Ovary (tissue), 9 donors: ENCODE data around the gene ARPP19. TPM values are rescaled to one million over a fixed set of nuclear protein-coding genes. Genes with fewer than 3 reads are reported as not detected.
"Not testable (repeated sequence)": the region's sequence is repeated elsewhere in the genome, so short reads cannot be mapped to it uniquely, and the experiment has no call there.

Experiments
- DNase-seq, 5 donors: peaks; one replicate each; pipeline ENCODE4 v3.0.0-alpha.2; 2019 to 2020
- H3K27ac ChIP-seq, 2 donors: fragments of 200-600 bp; one replicate each; pipeline versions ENCODE4 v1.5.1 to v1.8.0; 2019 to 2022
- H3K27me3 ChIP-seq: fragments of 200-600 bp; one replicate; pipeline ENCODE4 v1.8.0; 2022
- H3K36me3 ChIP-seq: fragments of 200-600 bp; sonication (generic); one replicate; pipeline ENCODE4 v1.5.1; 2019
- H3K4me1 ChIP-seq: one replicate; pipeline ENCODE4 v1.8.1; 2013; ENCODE audit warnings: mild to moderate bottlenecking, moderate library complexity; ENCODE audit not compliant: insufficient read depth
- H3K4me3 ChIP-seq: fragments of 200-600 bp; sonication (generic); one replicate; pipeline ENCODE4 v1.5.1; 2017
- H3K9me3 ChIP-seq, 2 donors: fragments of 200-600 bp in 1 of 2; sonication (generic) in 1 of 2; one replicate each; pipeline versions ENCODE4 v1.5.1 to v1.8.1; 2013 to 2019; ENCODE audit warnings: mild to moderate bottlenecking in 1 of 2, moderate library complexity in 1 of 2
- EP300 ChIP-seq: sonication (generic); formaldehyde crosslinking; IDR thresholded peaks from one replicate; pipeline ENCODE4 v1.6.1; 2017; ENCODE audit warnings: antibody characterized with exemption
- POLR2A ChIP-seq: fragments of 450-650 bp; IDR thresholded peaks from one replicate; pipeline ENCODE4 v1.6.1; 2017; ENCODE audit warnings: antibody characterized with exemption, mild to moderate bottlenecking, moderate library complexity
- WGBS, 3 donors: extraction: QIAGEN DNeasy Blood & Tissue Kit in 1 of 3; methylation state at CpG; one replicate each; pipeline versions ENCODE4 v1.1.5 to v1.1.7; 2013 to 2017; 5-methylcytosine and 5-hydroxymethylcytosine counted together
- intact Hi-C, 4 donors: fragments of 100-400 bp; cut with DNase I; formaldehyde crosslinking; loops; one replicate each; pipeline versions ENCODE4 v1.11.0 to v1.15.1; 2022 to 2023
- polyA plus RNA-seq, 2 donors: library from polyadenylated mRNA; stranded (reverse); fragments of 200-250 nt in 1 of 2; fragments of 350-450 nt in 1 of 2; fragmentation: Illumina TruSeq in 1 of 2; extraction: RNeasy Lipid Tissue Mini Kit (QIAGEN cat#74804) in 1 of 2; gene quantifications; one replicate each; pipeline ENCODE4 v1.2.3, GENCODE V29; 2013 to 2014
- total RNA-seq, 7 donors: library from RNA; depleted of rRNA in 2 of 7; stranded (reverse); fragments of >200 nt in 2 of 7; fragmentation: NEBNext Ultra II Directional in 3 of 7; extraction: Animal tissue kit (Norgen Biotek cat#: 25700) in 3 of 7; gene quantifications; one replicate each; pipeline versions ENCODE4 v1.1.0 to v1.2.4, GENCODE V29; 2016 to 2023
- TF ChIP-seq, protein P1 (sequence below), 3 donors: fragments of 450-650 bp in 2 of 3; fragments of 200-600 bp in 1 of 3; IDR thresholded peaks; one replicate each; pipeline versions ENCODE4 v1.5.1 to v1.8.0; 2016 to 2022; ENCODE audit warnings: antibody characterized with exemption in 3 of 3, mild to moderate bottlenecking in 1 of 3
- donor health status: DM: no; HTN: no; CAD: no; lungs with moderate emphysema.
- donor health status: DM: no; HTN: no; CAD: no.
- donor health status: Bipolar disorder and iron deficiency.
- donor health status: DM: yes; HTN: yes; CAD: no.
- donor health status: DM: no; HTN: no; CAD: no.
- donor health status: DM: yes; HTN: yes; CAD: no.

The ARPP19 gene
- total and polyA plus RNA-seq, 9 donors: 37.9 to 158 (median 125) TPM

DNA sequence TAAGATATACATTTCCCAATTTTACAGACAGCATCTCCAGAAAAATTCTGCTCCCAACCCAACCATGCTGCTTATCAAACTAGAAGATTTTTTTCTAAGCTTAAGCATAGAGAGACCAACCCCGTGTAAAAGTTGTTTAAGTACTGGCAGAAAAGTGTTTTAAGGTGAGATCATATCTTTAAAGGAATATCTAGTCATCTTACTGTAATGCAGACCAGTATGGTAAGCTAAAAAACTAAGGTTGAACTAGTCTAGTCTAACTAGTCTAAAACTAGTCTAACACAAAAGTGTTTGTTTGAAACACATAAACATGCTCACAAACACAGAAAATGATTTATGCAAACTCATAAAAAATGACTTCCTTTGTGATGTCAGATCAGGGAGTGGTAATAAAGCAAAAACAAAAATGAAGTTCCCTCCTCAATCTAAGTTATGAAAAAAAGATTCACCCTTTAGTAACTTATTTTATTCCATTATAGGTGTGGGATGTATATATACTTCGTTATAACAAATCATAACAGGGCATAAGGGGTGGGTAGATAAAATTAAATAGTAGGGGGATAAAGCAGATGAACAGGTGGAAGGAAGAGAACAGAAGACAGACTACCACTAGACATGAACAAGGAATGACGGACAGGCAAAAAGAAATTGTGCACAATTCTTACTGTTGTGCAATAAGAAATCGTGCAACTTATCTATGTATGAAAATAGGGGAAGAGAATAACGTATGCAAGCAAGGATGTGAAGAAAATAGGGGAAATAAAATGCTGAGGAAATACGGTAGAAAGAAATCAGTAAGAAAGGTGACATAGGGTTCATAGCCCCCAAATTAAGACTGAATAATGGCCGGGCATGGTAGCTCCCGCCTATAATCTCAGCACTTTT is 50.1 kb downstream of the ARPP19 start:
- no peak for TF ChIP-seq POLR2A
- TF ChIP-seq EP300: no peak
- TF ChIP-seq, protein P1, sequence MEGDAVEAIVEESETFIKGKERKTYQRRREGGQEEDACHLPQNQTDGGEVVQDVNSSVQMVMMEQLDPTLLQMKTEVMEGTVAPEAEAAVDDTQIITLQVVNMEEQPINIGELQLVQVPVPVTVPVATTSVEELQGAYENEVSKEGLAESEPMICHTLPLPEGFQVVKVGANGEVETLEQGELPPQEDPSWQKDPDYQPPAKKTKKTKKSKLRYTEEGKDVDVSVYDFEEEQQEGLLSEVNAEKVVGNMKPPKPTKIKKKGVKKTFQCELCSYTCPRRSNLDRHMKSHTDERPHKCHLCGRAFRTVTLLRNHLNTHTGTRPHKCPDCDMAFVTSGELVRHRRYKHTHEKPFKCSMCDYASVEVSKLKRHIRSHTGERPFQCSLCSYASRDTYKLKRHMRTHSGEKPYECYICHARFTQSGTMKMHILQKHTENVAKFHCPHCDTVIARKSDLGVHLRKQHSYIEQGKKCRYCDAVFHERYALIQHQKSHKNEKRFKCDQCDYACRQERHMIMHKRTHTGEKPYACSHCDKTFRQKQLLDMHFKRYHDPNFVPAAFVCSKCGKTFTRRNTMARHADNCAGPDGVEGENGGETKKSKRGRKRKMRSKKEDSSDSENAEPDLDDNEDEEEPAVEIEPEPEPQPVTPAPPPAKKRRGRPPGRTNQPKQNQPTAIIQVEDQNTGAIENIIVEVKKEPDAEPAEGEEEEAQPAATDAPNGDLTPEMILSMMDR (IDR thresholded peaks at IDR 0.05): no peak
- intact Hi-C loops: no loop called here
- Histone ChIP-seq H3K27me3 (no peaks in the 10 kb centered on the region), H3K4me1 (no peaks in the 10 kb centered on the region), H3K9me3 (no peaks in the 10 kb centered on the region), H3K27ac (no peak overlapping the region), H3K4me3 (no peak overlapping the region), H3K36me3 (no peaks in the 10 kb centered on the region)
- 74 to 78% (median 76%) methylated on average over 8 of the region's 8 CpGs for WGBS, 3 donors
- no peak for DNase-seq

- Histone ChIP-seq H3K4me1 (no peaks in the 10 kb centered on the region), H3K27ac (no peak overlapping the region), H3K9me3 (no peaks in the 10 kb centered on the region), H3K36me3 (no peaks in the 10 kb centered on the region), H3K27me3 (no peaks in the 10 kb centered on the region), H3K4me3 (no peak overlapping the region)
- 97 to 100% (median 98%) methylated on average over 1 of the region's 1 CpG for WGBS, 3 donors
- intact Hi-C loops: no loop called here
- no peak for DNase-seq
- TF ChIP-seq POLR2A: no peak
- TF ChIP-seq EP300: no peak
- TF ChIP-seq, protein P1 (IDR thresholded peaks at IDR 0.05): no peak
Observed at GRCh38 chr15:52517014-52517413, 51.8 kb downstream of the ARPP19 start.

DNA sequence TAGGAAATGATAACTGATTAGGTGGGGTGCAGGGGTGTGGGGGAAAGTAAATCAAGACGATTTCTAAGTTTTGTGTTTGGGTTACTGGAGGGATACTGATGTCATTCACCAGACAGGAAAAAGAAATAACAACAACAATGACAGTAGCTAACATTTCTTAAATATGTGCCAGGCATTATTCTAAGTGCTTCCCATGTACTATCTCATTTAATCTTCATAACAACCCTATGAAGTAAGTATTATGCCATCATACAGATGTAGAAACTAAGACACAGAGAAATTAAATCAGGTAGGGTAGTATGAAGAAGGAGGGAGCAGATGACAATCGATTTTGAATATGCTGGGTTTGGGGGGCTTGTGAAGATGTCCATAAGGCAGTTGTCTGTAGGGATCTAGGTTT is 53.5 kb downstream of the ARPP19 start:
- H3K27me3 ChIP-seq: no peaks in the 10 kb centered on the region
- H3K4me3 ChIP-seq: no peak overlapping the region
- TF ChIP-seq, protein P1 (IDR thresholded peaks at IDR 0.05): no peak
- no peak for TF ChIP-seq POLR2A
- TF ChIP-seq EP300: no peak
- no peaks in the 10 kb centered on the region for H3K9me3 ChIP-seq
- no peak overlapping the region for H3K27ac ChIP-seq
- H3K4me1 ChIP-seq: no peaks in the 10 kb centered on the region
- WGBS, 3 donors: 70 to 84% (median 75%) methylated on average over 2 of the region's 2 CpGs
- DNase-seq: no peak
- H3K36me3 ChIP-seq: no peaks in the 10 kb centered on the region
- intact Hi-C loops: no loop called here

GRCh38 chr15:52514482-52514881 is 54.3 kb downstream of the ARPP19 start:
- H3K36me3 ChIP-seq: no peaks in the 10 kb centered on the region
- no peaks in the 10 kb centered on the region for H3K9me3 ChIP-seq
- TF ChIP-seq, protein P1 (IDR thresholded peaks at IDR 0.05): no peak
- TF ChIP-seq EP300 (no peak), POLR2A (no peak)
- no peak overlapping the region for H3K4me3 ChIP-seq
- no peak overlapping the region for H3K27ac ChIP-seq
- intact Hi-C loops: no loop called here
- H3K4me1 ChIP-seq: no peaks in the 10 kb centered on the region
- WGBS, 3 donors: 94 to 96% (median 96%) methylated on average over 1 of the region's 1 CpG
- no peaks in the 10 kb centered on the region for H3K27me3 ChIP-seq
- DNase-seq: no peak

GRCh38 chr15:52512869-52513268 is 56.0 kb downstream of the ARPP19 start:
- intact Hi-C loops, H3K9me3 ChIP-seq, H3K4me1 ChIP-seq, DNase-seq, H3K36me3 ChIP-seq, H3K4me3 ChIP-seq, H3K27ac ChIP-seq, H3K27me3 ChIP-seq: not testable (repeated sequence)
- 91 to 93% (median 92%) methylated on average over 8 of the region's 8 CpGs for WGBS, 3 donors
